Ammon's horn (tissue), 1 donor: ENCODE measurements around the gene AOAH.

Source experiments
- DNase-seq: peaks from one replicate; pipeline ENCODE4 v3.0.0-alpha.2; 2016; ENCODE audit warnings: low spot score

The AOAH gene

DNA sequence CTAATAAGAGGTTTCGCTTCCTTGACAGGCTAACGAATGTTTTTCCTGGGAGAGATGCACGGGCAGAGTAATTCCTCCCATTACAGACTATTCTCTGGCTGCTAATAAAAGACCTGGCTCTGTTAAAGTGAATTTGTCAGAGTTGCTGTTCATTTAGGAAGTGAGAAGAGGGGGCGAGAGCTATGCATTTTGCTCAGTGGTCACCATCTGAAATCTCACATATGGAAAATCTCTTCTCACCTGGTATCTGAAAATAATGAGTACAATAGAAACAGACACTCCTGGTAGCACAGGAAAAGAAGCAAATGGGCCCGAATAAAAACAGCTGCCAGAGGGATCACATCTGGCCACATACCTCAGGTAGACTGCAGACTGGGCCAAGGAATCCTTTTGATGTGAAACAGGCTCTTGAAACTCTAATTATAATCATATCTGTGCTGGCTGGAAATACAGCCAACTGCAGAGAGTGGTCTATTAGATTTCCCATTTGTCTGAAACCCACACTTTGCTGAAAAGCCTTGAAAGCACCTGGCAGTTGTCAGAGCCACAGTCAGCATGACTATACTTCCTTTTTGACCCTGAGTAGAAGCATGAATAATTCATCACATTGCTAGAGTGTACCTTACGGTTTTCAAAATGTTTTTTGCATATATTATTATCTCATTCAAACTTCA, 33.6 kb downstream of the AOAH start:
- DNase-seq, result no peak

DNA sequence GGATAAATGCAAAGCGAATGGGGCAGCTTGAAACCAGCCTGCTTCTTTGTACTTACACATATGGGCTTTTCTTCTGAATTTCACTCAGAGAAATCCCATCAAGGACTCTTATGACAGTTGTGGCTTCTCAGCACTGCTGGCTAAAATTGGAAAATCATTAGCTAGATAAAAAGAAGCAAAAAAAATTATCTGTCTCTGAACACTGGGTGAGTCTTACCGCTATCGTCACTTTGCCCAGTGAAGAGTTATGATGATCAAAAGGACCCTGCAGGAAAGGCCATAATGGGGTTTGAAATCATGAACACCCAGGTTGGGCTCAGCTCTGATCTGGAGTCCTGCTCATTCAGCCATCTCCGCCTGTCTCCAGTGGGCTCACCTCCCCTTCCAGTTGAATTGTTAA, 34.3 kb downstream of the AOAH start:
- DNase-seq, result no peak

GRCh38 chr7:36686499-36686898, 37.8 kb downstream of the AOAH start:
- no peak for DNase-seq

GRCh38 chr7:36684954-36685353, 39.3 kb downstream of the AOAH start:
- no peak for DNase-seq

DNA sequence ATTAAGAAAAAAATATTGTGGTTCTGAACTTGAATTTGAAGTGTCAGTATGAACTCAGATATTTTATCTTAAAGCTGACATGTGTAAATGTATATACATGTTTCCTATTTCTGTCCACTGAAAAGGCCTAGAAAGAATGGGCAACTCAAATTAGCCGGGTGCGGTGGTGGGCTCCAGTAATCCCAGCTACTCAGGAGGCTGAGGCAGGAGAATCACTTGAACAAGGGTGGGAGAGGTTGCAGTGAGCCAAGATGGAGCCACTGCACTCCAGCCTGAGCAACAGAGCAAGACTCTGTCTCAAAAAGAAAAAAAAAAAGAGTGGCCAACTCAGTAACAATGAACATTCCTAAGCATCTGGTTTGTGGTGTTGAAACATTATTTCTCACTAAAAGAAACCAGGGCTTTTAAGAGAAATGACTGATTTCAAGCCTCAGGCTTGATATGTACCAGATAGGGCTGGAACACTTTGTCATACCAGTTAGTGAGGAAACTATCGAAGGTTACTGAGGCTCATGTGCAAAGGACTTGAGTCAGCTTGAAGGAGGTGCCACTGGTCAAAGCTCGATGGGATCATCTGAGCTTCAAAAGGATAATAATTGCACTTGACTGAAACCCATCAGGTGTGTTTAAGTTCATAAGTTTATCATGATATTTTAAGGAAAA, 40.5 kb downstream of the AOAH start:
- DNase-seq, result no peak

GRCh38 chr7:36683111-36683510, 41.2 kb downstream of the AOAH start:
- no peak for DNase-seq

DNA sequence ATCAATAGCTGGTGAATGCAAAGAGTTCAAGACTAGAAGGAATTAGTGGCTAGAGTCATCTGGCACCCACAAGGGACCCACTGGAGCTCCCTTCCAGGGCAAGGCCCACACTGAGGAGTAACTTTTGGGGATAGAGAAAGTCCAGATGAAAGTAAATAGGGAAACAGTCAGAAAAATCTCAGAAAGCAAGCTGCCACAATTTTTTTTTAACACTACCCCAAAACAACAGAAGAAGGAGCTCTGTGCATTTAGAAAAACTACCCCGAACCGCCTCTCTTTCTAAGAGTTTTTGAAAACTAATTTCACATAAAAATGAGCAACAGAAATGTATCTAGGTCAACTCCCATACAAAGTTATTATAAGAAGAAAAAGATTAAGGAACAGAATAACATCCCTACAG, 42.2 kb downstream of the AOAH start:
- DNase-seq, result no peak

- DNase-seq, result no peak
Measured at GRCh38 chr7:36677769-36678437, 46.4 kb downstream of the AOAH start.

DNA sequence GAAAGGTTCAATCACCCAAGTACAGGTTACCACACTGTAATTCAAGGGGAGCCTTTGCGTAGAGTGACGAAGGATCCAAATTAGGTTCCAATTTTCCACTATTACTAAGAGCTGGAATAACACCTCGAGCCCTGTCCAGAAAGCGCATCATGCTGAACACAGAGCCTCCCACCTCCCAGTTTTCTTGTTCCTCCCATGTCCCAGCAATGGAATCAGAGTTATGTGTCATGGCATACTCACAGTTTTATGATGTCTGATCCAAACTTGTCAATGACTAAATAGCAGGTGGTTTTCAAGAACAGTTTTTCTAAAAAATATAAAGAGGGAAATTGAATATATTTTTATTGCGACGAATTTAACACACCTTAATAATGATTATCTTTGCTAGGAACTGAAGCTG, 50.6 kb downstream of the AOAH start:
- DNase-seq, result no peak

DNA sequence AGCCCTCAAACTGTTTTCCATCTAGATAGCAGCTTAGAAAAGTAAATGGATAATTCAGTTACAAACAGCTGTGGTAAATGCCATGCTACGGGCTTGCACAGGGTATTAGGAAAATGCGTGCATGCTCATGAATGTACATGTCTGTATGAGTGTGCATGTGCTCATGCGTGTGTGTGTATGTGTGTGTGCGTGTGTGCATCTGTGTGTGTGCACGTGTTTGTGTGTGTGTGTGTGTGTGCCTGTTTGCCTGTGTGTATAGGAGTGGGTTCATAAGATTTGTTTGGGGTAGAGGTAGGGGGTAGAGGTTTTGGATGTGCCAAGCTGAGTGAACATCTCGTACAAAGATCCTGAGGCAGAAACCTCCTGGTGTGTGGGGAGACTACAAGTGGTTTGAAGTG, 52.9 kb downstream of the AOAH start:
- no peak for DNase-seq

DNA sequence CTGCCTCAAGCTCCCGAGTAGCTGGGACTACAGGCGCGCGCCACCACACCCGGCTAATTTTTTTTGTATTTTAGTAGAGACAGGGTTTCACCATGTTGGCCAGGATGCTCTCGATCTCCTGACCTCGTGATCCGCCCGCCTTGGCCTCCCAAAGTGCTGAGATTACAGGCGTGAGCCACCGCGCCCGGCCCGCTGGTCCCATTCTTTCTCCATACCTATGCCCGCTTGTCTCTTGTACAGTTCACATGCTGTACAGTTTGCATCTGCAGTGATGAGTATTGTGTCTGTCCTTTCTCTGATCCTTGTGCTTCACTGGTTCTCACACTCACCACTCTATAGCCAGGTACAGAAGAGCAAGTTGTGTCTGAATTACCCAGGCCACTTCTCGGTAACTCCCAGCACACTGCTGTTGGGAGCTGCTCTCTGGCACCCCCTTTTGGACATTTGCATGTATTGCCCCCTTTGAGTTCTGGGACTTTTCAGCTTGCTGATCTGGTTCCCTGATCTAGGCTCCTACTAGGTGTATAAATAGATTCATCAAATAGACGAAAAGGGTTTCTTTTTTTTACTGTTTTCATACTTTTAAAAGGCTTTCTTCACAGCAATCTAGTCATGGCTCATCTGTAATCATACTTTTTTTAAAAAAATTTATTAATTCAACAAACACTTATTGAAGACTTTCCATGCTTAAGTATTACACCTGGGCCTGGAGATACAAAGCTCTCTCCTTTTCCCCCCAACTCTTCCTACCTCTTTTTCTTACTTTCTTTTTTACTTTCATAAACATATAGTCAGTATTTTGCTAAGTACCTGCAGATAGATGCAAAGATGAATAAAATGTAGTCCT, 53.5 kb downstream of the AOAH start:
- DNase-seq, result peak; percentile 76

DNA sequence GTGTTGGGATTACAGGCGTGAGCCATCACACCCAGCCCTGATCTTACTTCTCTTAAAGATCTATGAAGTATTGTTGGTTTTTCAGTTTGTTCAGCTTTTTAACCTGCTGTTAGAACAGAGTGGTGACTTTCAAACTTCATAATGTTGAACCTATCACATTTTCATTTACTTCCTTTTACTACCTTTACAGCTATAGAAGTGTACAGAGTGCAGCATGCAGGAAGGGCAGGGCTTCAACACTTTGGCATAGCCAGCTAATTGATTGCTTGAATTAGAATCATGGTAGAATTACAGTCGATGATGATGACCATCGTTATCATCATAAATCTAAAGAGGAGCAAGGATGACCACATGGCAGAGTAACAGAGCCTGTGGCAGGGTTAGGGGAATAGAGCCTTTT, 55.5 kb downstream of the AOAH start:
- DNase-seq, result no peak

GRCh38 chr7:36668080-36668479, 56.2 kb downstream of the AOAH start:
- DNase-seq, result no peak

DNA sequence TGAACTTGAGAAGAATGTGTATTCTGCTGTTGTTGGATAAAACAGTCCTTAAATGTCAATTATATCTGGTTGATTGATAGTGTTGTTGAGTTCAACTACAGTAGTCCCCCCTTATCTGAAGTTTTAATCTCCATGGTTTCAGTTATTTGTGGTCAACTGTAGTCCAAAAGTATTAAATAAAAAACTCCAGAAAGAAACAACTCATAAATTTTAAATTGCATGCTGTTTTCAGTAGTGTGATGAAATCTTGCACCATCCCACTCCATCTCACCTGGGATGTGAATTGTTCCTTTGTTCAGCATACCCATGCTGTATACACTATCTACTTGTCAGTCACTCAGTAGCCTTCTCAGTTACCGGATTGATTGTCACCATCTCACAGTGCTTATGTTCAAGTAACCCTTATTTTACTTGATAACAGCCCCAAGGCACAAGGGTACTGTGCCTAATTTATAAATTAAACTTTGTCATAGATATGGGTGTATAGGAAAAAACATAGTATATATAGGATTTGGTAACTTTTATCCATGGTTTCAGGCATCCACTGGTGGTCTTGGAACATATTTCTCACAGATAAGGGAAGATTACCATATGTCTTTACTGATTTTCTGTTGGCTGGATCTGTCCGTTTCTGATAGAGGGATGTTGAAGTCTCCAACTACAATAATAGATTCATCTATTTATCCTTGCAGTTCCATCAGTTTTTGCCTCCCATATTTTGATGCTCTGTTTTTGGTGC, 57.1 kb downstream of the AOAH start:
- peak; percentile 35 for DNase-seq

GRCh38 chr7:36663481-36663880, 60.8 kb downstream of the AOAH start:
- DNase-seq, result no peak

GRCh38 chr7:36661135-36661840, 63.0 kb downstream of the AOAH start:
- DNase-seq, result no peak

GRCh38 chr7:36659638-36660341, 64.5 kb downstream of the AOAH start:
- no peak for DNase-seq

- DNase-seq, result peak; percentile 20
Measured at GRCh38 chr7:36659172-36659516, 65.2 kb downstream of the AOAH start.

- DNase-seq, result no peak
Measured at GRCh38 chr7:36658335-36659171, 65.7 kb downstream of the AOAH start.
